ENCODE measurements around the gene ELOVL2.

DNA sequence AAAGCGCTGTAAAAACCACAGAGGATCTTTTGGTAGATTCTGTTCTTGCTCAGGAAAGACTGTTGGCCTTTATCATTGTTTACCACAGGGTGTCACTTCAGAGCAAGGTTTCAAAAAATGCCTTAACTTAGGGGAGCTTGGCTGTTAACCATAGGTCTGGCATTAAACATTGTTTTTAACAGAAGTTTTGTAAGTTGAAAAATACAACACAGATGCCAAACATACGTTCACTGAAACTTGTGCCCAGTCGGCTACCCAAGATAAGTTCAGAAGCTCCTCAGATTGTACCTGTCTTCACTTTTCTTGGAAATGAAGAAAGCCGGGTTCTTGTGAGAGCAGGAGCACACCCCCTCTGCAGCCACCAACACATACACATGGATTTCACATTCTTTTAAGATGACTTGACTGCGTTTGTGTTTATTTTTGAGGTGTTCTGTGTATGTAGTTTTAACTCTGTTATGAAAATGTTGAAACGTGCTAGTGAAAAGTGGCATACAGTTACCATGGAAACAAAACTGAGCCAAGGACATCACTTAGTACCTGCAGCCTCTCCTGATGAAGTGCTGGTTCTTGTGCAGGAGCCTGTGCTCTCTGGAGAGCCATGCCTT, 92.3 kb downstream of the ELOVL2 start:
- TF ChIP-seq, protein P1, sequence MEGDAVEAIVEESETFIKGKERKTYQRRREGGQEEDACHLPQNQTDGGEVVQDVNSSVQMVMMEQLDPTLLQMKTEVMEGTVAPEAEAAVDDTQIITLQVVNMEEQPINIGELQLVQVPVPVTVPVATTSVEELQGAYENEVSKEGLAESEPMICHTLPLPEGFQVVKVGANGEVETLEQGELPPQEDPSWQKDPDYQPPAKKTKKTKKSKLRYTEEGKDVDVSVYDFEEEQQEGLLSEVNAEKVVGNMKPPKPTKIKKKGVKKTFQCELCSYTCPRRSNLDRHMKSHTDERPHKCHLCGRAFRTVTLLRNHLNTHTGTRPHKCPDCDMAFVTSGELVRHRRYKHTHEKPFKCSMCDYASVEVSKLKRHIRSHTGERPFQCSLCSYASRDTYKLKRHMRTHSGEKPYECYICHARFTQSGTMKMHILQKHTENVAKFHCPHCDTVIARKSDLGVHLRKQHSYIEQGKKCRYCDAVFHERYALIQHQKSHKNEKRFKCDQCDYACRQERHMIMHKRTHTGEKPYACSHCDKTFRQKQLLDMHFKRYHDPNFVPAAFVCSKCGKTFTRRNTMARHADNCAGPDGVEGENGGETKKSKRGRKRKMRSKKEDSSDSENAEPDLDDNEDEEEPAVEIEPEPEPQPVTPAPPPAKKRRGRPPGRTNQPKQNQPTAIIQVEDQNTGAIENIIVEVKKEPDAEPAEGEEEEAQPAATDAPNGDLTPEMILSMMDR (IDR thresholded peaks at IDR 0.05), result peak in 3 of 4 experiments; percentile 32 to 53 (median 45)
- no peak for TF ChIP-seq POLR2AphosphoS5 (IDR thresholded peaks at IDR 0.05)
- TF ChIP-seq POLR2A (IDR thresholded peaks at IDR 0.05), result no peak
